Amygdala (tissue), 56 donors: ENCODE data around the gene UBC.
"Not testable (repeated sequence)": the region's sequence is repeated elsewhere in the genome, so short reads cannot be mapped to it uniquely, and the experiment has no call there.

Source experiments
- DNase-seq, 56 donors: peaks; one replicate each; lab custom pipeline; 2025; lab: John Stamatoyannopoulos, UW

UBC gene

DNA sequence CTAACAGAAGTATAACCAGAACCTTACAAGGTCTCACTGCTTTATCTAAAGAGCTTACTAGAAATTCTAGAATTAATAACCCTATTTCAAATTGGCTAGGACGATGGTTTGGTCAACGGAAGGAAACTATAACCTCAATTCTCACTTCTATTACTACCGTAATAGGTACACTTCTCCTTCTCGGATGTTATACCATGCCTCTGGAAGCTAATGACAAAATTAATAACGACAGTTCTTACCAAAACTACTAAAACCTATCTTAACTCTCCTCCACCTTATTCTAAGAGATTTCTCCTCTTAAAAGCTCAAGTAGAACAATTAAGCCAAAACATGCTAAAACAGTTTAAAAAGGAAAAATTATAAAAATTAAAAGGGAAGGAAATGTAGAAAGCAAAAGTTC, 23.7 kb upstream of the UBC start:
- no peak for DNase-seq

DNA sequence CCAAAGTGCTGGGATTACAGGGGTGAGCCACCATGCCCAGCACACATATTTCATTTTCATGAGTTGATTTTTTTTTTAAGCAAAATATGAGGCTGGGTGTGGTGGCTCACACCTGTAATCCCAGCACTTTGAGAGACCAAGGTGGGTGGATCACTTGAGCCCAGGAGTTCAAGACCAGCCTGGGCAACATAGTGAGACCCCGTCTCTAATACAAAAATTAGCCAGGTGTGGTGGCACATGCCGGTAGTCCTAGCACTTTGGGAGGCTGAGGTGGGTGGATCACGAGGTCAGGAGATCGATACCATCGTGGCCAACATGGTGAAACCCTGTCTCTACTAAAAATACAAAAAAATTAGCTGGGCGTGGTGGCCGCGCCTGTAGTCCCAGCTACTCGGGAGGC, 17.1 kb upstream of the UBC start:
- not testable (repeated sequence) for DNase-seq

DNA sequence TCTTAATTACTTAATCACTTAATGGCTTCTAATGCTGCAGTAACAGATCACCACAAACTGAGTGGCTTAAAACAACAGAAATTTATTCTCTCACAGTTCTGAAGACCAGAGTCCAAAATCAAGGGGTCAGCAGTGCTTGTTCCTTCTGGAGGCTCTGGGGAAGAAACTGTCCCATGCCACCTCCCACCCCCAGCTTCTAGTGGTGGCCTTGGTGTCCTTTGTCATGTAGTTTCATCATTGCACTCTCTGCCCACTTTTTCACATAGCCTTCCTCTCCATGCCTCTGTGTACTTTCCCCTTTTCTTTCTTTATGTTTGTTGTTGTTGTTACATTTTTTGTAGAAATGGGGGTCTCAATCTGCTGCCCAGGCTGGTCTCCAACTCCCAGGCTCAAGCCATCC, 16.1 kb upstream of the UBC start:
- no peak for DNase-seq

DNA sequence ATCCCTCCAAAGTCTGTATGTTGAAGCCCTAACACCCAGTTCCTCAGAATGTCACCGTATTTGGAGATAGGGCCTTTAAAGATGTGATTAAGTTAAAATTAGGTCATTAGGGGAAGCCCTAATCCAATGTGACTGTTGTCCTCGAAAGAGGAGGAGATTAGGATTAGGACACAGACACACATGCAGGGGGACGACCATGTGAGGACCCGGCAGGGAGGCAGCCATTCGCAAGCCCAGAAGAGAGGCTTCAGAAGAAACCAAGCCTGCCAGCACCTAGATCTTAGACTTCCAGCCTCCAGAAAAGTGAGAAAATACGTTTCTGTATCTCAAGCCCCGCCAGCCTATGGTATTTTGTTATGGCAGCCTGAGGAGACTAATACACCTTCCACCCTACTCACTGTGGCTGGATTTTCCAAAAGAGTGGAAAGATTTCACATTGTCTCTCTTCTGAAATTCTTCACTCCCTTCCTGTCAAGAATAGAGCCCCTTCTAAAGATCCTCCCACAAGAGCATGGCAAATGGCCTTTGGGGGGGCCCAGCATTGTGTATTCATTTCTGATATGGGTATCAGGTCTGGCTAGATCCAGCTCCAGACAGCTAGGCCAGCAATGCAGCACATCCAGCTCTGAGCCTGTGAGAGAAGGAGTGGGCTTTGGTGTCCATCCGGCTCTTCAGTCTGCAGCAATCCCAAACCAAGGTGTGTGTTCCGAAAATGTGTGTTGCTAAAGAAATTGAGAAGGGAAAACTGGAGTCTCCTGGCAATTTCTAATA, 15.4 kb upstream of the UBC start:
- no peak for DNase-seq

DNA sequence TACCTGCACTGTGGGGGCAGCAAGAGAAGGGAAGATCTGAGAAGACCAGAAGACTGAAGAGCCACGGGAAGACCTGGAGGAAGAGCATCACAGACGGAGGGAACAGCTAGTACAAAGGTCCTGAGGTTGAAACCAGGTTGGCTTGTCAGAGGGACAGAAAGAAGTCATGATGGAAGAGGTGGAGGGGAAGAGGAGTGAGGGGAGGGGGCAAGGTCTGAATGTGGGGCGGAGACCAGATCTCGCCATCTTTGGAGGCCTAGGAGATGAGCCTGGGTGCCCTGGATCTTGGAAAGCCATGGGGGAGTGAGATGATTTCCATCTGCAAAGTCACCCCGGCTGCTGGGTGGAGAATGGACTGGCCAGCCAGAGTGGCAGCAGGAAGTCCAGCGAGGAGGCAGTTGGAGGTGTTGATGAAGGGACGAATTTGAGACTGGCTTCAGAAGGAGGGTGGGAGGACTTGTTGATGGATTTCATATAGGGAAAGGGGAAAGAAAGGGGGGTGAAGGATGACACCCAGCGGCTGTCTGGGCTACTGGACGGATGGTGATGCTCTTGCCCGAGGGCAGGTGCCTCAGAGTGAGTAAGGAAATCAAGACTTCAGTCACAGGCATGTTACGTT, 14.6 kb upstream of the UBC start:
- DNase-seq: no peak

DNA sequence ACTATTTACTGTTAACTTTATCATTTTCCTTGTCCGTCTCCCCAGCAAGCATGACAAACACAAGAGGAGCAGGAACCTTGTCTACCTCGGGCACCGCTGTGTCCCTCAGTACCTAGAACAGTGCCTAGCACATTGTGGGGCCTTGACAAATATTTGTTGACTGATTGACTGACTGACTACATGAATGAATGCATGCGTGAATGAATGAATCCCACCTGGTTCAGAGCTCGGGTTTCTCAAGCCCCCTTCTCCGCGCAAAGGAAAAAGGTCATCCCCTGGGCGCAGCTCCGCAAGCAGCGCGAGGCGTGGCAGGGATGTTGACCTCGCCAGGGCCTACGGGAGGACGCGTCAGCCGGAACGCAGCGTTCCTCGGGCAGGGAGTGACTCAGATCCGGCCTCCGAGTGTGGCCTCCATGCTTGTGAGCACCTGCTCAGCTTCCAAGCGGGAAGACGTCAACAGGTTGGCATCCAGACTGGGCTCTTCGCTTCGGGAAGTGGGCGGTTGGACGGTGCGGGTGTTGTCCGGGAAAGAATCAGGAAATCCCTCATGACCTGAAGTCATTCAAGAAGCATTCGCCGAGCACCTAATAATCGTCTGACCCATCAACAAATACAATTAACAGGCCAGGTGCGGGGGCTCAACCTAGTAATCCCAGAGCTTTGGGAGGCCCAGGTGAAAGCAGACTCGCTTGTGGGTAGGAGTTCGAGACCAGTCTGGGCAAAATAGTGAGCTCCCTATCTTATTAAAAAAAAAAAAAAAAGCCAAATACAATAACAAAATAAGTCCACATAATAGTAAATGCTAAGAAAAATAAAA, 13.9 kb upstream of the UBC start:
- DNase-seq: no peak

DNA sequence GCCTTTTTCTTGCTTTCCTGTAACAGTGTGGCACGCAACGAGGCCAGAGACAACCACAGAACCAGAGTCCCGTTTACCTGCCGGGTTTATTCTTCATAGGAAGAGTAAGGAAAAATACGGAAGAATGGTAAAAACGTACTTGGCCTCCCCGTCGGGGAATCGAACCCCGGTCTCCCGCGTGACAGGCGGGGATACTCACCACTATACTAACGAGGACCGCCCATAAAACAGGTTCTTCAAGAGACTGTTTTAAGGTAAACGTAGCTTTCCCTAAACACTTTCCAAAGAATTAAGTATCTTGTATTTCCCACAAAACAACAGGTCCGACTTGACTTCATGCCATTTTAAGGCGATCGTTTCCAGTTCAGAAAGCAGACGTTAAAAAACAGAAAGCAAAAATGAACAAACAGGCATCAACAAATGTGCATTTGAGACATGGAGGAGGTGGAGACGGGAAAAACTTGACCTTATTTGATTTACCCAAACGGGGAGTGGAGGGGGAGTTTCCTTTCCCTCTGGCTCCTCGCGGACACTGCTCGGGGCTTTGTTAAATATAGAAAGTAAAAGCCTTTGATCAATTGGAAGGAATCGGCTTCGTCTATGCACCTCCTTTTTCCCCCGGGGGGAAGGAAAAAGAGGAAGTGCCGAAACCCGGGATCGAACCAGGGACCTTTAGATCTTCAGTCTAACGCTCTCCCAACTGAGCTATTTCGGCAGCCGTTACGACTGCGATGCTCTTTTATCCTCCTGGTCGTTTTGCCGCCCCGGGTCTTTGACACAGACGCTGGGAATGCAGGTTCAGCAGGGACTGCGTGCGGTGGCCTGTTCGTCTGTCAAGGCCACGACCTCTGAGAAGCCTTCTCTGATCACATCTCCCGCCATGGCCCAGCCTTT, 13.0 kb upstream of the UBC start:
- no peak for DNase-seq

DNA sequence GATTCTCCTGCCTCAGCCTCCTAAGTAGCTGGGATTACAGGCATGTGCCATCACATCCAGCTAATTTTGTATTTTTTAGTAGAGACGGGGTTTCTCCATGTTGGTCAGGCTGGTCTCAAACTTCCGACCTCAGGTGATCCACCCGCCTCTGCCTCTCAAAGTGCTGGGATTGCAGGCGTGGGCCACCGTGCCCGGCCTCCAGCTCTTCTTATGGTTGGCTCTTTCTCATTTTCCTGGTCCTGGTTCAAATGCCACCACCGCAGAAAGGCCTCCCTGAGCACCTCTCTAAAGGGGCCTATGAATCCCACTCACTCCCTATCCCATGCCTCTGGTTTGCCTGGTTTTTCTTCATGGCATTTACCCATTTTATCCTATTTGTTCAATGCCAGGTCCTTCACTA, 11.3 kb upstream of the UBC start:
- not testable (repeated sequence) for DNase-seq

DNA sequence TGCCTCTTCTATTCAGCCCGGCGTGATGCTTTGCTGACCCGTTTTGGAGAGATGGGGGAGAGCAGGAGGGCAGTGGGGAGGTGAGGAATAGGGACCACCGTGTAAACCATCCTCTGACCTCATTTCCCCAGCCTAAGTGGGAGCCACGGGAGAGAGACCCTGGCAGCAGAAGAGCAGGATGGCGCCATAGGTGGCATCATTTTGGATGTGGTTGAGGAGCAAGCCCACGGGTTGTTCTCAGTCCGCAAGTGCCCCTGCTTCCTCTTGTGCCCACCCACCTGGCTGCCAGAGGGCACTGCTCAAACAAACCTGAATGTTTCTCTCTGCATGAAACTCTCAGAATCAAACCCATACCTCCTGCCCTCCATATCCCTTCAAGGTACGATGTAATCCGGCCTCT, 10.7 kb upstream of the UBC start:
- no peak for DNase-seq

DNA sequence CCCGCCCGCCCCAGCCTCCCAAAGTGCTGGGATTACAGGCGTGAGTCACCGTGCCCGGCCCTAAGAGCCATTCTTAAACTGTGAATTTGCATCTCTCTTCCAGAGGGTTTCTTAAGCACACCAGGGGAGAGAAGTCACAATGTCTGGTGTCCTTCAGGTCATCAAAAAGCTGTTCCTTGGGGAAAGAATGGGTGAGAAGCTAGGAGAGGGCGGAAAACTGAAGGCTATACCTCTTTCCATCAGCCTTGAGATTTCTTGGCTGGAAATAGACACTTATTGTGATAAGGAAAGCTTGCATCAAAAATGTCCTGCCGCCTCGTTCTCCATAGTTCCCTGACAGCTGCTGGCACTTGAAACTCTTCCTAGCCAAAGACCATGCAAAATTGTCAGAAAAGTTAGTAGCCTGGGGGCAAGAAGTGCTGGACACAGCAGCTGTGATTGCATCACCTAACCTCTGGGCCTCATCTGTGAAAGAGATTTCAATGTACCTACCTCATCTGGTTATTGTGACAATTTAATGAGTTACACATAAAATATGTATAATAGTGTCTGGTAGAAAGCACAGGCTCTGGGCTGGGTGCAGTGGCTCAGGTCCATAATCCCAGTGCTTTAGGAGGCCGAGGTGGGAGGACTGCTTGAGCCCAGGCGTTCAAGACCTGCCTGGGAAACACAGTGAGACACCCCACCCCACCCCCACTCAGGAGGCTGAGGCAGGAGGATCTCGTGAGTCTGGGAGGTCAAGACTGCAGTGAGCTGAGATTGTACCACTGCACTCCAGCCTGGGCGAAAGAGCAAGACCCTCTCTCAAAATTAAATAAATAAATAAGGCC, 9.7 kb upstream of the UBC start:
- no peak for DNase-seq

DNA sequence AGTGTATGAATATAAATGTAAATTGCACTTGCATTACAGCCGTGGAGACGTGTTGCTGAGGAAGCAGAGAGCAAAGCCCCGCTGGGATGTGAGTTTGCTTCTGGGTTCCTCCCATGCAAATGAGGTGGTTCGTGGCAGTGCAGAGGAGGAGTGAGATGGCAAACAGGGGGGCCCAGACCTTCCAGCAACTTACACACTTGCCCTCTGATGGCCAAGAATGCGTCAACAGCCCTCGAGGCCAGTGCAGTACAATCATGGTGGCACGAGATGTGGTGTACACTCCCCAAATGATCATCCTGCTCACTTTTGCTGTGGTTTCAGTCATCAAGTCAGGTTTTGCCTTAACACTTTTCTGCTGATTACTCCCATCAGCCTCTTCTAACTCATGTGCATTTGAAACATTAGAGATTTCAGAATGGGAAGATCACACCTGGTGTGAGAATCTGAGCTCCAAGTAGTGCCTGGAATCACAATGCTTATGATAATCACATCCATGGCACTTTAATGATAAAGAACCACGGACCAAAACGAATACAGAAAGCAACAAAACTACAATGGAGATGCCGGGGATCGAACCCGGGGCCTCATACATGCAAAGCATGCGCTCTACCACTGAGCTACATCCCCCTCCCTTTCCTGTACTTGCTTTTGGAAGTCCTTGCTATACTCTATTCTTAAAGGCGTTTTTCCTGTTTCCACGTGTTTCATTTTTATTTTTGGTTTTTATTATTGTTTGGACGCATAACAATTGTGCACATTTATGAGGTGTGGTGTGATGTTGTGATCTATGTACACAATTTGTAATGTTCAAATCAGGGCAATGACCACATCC, 7.0 kb upstream of the UBC start:
- no peak for DNase-seq

DNA sequence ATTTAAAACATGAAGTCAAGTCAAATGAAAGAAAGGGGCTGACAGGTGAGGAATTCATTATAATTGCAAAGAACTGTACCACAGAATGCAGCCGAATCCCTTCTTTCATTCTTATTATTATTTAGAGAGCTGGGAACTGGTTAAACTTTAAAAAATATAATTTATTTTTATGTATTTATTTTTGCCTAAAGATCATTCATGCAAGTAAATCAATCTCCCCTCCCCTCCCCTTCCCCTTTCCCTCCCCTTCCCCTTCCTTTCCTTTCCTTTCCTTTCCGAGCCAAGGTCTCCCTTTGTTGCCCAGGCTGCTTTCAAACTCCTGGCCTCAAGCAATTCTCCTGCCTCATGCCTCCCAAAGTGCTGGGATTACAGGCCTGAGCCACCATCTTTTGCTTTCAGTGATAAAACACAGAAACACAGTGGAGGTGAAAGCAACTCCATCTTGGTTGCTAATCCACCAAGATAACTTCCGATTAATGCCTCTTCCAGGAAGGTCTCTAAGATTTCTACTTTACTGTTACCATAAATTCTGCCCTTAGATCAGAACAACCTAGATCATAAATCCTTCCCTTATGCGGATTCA, 6.0 kb upstream of the UBC start:
- DNase-seq: no peak

DNA sequence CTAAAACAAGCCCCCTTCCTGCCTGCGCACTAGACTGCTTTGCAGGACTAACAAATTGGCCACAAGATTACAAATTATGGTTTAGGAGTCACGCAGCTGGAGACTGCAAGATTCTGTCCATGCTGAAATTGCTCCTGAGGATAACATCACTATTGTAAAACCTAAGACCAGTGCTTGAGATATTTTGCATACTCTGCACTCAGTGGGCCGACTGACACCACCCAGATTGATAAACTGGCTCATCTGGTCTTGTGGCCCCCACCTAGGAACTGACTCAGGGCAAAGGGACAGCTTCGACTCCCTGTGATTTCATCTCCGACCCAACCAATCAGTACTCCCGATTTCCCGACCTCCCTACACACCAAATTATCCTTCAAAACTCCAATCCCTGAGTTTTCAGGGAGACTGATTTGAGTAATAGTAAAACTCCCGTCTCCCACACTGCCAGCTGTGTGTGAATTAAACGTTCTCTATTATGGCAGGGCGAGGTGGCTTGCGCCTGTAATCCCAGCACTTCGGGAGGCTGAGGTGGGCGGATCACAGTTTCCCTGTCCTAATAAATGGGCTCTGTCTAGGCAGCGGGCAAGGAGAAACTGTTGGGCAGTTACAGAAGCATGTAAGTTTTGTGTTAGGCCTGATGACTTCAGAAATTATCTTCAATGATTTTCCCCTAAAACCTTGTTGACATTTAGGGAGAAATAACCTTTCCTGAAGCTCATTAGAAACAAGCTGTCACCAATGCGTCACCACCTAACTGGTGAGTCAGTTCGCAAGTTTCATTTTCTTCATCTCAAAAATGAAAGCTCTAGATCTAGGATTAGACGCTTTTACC, 5.3 kb upstream of the UBC start:
- DNase-seq: no peak

DNA sequence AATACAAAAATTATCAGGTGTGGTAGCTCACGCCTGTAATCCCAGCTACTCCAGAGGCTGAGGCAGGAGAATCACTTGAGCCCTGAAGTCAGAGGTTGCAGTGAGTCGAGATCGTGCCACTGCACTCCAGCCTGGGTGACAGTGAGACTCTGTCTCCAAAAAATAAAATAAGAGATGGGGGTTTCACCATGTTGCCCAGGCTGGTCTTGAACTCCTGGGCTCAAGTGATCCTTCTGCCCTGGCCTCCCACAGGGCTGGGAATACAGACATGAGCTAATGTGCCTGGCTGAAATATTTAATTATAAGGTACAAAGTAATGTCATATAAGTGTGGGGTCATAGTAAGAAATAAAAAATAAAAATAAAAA, 4.2 kb upstream of the UBC start:
- DNase-seq: not testable (repeated sequence)

DNA sequence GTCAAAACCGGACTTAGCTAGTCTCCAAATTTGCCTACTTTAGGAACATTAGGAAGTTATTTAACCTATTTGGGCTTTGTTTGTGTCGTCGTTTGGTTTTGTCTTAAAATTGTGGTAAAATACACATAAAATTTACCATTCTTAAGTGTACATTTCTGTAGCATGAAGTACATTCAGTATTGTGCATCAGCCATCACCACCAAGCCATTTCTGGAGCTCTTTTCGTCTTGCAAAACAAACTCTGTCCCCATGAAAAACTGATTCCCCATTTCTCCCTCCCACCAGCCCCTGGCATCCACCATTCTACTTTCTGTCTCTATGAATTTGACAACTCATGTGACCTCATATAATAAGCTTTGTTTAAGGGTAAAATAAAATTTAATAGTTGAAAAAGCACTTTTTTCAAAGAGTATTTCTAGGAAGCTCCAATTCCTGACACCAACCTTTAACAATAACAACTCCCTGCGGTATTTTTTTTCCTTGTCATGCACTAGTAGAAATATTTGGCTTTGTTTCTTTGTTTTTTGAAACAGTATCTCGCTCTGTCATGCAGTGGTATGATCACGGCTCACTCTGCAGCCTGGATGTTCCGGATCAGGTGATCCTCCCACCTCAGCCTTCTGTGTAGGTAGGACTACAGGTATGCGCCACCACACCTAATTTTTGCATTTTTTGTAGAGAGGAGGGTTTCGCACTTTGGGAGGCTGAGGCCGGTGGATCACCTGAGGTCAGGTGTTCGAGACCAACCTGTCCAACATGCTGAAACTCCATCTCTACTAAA, 3.6 kb upstream of the UBC start:
- DNase-seq: no peak

DNA sequence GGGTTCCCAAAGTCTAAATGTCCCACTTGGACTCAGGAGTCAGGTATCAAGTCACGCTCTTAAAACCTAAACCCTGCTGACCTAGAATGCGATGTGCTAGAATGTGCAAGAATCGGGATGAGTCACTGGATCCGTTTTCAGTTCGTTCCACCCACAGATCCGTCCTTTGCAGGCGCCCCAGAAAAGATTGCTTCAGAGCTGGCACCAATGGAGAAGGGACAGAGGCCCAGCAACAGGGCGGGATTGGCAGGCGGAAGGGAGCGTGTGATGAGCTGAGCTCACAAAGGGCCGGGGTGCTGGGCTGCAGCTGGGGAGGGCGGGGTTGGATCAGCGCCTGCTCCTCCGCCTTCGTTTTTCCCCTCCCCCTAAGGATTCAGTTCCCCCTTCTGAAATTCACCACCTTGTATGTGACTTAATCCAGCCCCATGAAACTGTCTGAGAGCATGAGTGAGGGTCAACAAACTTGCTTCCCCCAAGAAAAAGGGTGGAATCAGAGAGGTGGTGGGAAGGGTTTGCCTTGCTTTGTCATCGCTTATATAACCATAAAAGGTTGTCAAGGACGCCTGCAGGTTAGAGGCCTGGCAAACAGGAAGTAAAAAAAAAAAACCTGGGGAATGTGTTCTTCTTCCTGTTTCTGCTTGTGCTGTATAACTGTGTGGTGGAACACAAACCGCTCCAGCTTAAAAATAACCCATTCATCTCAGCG, 2.8 kb upstream of the UBC start:
- DNase-seq: no peak
